HG02623 (cell line): ENCODE data around the gene KLHL12.

Experiments used
- ATAC-seq: cut with Tn5 transposase; IDR thresholded peaks from one replicate; pipeline ENCODE4 v1.9.1; 2021; ENCODE audit warnings: moderate library complexity; ENCODE audit not compliant: unreplicated experiment

The KLHL12 gene

DNA sequence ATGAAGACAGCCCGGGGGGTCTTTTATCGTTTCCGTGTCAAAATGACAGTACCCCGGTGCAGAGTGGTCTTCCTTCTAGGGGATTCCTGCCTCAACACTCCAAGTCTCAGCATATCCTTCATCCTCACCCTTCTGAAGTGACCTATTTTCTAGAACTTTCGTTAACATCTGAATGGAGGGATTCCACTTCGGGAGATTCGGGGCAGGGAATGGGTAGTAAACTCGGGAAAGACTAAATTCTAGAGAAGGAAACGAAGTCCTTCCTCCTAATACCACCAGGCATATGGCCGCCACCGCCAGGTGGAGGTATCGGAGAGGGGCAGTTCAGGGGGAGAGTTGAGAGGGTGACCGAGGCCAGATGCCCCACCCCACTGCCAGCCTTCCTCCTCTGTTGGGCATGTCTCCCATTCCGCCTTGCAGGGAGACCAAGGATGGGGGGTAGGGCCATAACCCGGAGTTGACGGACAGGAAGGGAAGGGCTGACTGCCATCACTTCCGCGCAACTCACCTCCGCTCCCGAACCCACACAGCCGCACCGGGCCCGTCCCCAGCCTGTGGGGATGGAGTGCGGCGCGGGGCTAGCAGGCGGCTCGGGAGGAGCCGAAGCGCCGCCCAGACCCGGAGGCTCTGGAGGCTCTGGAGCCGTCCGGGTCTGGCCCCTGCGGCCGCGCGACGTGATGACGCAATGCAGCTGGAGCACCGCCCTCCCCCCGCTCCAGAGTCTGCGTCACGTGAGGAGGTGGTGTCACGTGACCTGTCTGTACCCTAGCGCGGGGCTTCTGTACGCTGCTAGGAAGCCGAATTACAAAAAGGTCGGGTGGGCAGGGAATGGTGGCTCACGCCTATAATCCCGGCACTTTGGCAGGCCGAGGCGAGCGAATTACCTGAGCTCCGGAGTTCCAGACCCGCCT, at the start of gene KLHL12:
TSS of gene KLHL12 (minus strand) at position 654 of the 911 bp plus-strand sequence. CDS start 2,072 bp downstream, outside the sequence.
- peak; percentile 91 for ATAC-seq

DNA sequence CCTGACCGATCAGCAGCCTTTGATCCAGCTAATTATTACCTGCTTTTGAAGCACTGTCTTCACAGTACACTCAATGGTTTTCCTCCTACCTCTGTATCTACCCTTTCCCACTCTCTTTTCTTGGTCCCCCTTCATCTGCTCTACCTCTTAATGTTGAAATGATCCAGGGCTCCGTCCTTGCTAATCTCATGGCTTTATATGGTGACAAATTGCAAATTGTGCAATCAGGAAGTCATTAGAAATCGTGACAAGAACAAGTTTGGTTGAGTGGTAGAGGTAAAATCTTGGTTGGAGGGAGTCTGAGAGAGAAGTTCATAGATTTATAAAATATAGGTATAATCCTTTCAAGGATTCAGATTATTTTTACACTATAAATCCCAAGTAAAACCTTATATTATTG, 49.6 kb upstream of the KLHL12 start:
- ATAC-seq, result no peak

DNA sequence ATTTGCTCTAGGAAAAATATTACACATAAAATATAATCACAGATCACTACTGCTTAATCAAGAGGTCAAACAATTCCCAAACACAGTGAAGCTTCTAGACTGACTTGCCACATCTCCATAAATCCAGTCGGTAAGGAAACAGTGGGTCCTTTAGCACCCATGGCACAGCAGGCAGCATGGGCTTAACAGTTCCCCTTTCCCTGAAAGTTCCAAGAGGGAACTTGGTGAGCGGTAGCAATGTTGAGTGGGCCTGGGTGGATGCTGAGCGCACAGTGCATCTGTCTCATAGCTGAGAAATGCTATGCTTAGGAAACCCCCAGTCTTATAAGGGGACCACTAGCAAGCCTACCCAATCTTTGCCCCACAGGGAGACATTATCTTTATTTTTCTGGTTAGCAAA, 47.8 kb upstream of the KLHL12 start:
- ATAC-seq, result no peak

DNA sequence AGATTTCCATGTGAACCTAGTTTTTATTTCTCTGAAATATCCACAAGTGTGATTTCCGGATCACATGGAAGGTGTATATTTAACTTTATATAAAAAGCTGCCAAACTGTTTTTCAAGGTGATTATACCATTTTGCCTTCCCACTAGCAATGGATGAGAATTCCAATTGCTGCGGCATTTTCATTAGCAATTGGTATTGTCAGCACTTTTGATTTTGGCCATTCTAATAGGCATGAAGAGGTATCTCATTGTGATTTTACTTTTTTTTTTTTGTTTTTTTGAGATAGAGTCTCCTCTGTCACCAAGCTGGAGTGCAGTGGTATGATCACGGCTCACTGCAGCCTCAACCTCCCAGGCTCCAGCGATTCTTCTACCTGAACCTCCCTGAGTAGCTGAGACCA, 45.0 kb upstream of the KLHL12 start:
- ATAC-seq, result no peak

DNA sequence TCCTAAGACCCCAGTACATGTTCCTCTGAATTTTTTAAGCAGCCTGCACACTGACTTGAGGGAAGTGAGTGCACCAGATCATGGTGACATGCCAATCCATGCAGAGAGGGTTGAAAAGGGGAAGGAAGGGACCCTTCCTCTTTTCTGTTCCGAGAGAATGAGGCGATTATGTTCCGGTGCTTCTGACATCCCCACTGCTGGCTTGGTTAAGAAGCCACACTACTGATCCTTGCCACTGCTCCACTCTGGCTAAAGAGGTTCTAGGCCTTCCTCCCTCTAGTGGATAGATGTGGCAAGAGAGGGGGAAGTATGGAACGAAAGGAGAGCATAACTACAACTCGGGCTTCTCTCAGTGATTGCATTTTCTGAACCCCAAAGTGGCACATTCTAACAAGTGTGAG, 41.9 kb upstream of the KLHL12 start:
- ATAC-seq, result no peak

DNA sequence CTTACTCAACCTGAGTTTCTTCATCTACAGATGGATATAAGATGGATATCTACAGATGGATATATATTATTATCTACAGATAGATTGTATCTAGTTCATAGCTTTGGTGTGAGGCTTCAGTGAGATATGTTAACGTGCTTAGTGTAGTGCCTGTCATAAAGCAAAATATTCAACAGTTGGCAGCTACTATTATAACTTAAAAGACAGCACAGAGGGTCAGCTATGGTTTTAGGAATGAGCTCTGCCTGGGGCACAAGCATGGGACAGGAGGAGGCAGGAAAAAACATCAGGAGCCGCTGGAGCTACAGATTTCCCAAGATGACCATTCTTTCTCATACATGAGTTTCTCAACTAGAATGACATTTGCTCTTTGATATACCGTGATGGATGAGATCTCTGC, 41.3 kb upstream of the KLHL12 start:
- no peak for ATAC-seq

DNA sequence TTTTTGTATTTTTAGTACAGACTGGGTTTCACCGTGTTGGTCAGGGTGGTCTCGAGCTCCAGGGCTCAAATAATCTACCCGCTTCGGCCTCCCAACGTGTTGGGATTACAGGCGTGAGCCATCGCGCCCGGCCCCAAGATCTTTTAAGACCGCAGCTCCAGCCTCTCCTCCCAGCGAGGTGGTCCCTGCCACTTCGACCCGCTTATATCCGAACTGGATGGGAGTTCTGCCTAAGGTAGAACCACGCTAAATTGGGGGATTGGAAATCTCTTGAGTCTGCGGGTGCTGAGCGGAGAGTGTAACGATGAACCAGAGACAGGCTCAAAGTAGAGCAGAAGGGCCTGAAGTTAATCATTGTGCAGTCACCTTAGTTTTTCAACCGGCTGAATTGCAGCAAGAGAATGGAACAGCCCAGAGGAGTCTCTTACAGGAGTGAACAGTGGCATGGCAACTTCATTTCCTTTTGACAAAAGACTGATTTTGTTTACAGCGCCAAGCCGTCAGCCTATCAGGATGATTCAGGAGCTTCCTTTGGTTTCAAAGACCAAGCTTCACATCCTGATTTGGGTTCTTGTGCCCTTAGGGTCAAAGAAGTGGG, 40.7 kb upstream of the KLHL12 start:
- no peak for ATAC-seq

DNA sequence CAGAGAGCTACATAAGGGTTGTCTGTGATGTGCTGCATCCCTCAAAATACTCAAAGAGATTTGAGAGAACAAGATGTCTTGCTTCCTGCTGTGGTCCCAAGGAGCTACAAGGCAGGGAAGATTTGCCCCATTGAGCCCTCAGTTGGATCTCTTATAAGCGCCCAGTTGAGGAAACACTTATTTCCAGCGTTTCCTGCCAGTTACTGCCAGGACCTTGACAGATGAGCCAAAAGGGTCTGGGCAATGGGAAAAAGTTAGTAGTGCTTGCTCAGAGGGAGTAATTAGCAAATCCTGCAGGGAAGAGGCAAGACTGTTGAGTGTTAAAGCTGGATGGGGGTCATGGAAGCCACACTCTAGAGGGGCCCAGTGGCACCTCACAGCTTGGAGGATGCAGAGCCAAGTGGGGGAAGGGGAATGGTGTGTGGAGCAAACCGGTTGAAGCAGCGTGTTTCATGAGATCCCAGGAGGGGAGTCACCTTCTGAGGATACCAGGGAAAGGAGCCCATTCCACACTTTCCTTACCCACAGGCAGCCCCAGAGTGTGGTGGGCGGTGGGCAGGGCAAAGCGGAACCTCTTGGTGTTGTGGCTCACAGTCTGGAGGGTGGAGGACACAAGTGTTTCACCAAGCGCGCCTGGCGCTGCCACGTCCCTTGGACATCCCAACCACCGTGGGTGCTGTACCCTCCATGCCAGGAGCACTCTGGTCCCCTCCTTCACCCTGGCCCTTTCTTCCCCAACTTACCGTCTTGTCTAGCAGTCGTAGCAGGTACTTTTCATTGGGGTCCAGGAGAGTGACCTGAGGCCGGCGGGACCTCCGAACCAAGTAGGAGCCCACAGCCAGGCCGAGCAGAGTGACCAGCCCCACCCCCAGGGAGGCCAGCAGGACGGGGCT, 39.2 kb upstream of the KLHL12 start:
- ATAC-seq, result no peak

DNA sequence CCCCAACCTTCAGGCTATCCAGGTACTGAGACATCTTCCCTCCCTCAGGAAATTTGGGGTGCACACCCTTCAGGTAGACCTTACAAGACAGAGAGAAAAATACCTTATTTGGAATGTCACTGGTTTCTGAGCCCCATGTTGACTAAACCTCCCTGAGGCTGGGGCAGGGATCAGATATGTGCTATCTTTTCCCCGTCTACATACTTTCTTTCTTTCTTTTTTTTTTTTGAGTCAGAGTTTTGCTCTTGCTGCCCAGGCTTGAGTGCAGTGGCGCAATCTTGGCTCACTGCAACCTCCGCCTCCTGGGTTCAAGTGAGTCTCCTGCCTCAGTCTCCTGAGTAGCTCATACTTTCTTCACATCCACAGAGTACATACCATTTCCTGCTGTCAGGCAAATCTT, 38.4 kb upstream of the KLHL12 start:
- ATAC-seq, result no peak

DNA sequence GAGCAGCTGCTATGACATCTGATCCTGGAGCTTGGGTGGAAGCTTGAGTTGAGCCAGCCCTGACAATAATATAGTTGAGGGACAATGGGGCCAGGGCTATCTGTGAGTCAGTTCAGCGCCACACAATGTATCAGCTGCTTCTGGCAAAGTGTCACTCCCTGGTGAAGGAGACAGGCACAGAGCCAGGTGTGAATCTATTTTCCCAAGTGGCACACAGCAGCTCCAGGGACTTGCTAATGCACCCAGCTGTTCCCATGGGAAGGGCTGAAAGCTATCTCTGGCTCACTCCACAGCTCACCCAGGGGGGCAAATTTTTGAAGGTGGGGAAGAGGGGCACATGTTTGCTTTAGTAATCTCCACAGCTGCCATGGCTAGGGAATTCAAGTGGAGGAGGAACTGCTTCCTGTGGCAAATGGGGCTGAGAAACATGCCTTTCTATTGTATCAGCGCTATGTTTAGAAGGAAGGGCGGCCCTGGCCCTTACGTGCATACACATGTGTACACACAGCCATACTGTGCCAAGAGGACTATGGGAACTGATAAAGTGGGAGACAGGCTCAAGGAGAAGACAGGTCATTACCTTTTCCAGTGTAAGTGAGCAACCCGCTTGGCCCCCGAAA, 37.9 kb upstream of the KLHL12 start:
- ATAC-seq, result no peak

DNA sequence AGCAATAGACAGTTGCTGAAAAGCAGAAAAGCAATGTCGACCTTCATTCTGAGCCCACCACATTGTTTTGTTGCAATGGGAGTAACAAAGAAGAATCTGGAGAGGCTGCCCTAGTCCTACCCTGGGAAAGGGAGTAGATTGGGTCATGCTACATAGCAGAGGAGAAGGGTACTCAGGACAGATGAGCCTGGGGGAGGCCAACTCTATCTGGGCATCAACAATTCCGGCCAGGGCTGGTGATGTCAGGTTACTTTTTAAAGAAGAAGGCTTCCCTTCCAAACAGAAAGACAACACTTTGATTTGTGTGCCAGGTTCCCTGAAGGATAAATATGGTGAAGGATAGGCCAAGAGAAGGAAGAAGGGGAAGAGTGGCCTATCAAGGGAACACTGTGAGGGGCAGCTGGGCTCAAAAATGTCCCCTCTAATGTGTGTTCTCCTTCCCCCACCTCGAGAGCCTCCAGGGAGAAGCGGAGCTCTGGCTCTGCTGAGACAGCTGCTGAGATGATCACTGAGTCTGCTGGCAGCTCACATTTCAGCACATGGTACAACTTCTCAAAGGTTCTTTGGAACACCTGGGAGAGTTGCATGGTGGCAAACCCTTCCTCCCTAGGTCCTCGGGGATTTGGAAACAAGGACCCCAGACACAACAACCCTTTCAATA, 34.3 kb upstream of the KLHL12 start:
- ATAC-seq, result no peak

DNA sequence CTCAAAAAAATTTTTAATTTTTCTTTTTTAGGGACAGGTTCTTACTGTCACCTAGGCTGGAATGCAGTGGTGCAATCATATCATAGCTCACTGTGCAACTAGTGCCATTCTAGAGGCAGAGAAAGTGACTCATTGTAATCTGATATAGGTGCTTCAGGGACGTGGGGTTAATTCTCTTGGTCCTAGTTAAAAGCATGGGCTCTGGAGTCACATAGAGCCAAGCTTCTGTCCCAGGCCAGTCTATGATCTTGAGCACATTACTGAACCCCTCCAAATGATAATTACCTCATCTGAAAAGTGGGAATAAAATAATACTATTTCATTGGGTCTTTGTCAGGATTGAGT, 32.2 kb upstream of the KLHL12 start:
- ATAC-seq, result no peak

DNA sequence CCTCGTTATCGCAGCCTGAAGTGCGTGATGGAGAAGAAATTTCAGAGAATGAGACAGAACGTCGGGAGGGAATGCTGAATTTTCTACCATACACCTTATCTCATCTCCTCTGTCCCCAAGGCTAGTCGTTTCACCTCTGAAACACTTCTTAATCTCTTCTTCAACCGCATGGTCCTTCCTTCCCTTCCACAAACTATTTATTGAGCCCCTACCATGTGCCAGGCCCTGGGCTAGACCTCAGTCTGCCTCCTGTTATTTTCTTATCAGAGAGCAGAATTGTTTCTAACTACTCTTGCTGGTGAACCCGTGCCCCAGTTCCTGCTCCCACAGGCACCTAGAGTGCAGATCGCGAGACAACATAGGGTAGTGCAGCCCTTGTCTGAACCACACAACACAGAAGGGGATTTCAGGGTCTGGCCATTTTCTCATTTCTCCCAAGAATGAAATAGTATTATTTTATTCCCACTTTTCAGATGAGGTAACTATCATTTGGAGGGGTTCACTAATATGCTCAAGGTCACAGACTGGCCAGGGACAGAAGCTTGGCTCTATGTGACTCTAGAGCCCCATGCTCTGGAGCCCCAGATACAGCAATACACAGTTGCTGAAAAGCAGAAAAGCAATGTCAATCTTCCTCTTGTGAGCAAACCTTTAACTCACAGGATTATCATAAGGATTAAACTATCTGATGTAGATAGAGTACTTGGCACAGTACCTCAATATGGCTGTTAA, 31.7 kb upstream of the KLHL12 start:
- ATAC-seq, result no peak

DNA sequence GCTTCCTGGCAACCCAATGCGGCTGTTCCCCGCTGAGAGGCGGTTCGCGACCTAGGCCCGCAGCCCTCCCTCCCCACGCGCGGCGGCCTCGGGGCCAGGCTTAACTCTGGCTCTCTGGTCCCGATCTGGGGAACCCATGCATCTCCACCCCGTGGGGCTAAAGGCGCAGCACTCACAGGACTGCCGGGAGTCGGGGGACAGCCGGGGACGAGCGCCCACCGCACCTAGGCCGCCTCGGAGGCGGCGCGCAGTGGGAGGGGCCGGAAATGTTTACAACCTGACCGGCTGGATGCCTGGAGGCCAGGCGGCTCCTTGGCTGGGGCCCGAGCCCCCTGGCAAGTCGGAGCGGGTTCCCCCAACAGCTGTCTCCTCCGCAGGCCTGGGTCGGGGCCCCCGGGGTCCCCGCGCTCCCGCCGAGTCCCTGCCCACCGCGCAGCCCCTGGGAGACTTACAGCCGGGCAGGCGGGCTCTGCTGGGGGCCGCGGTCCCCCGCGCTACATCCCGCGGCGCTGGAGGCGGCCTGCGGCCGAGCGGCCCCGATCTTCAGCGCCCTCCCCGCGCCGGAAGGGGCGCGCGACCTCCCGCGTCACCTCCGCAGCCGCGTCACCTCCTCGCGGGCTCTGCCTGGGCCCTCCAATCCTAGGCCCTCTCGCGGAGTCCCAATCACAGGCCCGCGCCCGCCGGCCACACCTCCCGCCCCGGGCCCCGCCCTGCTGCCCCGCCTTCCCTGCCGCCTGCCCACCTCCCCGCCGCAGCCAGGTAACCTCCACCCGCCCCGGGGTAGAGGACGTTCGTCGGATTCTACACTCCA, 30.9 kb upstream of the KLHL12 start, which contains the start of gene ADIPOR1:
TSS of gene ADIPOR1 (minus strand) at position 580 of the 811 bp plus-strand sequence. CDS start 7,242 bp downstream, outside the sequence.
- peak; percentile 94 for ATAC-seq

DNA sequence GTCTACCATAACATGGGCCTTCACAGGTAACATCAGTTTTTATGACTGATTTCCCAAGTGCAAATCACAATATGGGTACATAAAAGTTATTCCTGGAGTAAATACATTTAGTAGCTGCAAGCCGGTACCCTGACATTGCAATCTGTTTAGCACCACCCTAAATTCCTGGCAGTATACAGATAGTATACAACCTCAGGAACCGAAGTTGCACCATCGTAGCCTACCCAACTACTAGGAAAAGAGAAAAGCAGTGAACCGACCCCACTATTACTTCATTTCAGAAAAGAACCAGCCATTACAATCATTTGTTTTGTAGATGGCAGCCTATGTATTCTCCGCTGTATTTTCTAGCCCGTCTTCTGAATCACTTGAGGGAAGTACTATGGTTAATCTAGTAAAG, 29.9 kb upstream of the KLHL12 start:
- ATAC-seq, result no peak

DNA sequence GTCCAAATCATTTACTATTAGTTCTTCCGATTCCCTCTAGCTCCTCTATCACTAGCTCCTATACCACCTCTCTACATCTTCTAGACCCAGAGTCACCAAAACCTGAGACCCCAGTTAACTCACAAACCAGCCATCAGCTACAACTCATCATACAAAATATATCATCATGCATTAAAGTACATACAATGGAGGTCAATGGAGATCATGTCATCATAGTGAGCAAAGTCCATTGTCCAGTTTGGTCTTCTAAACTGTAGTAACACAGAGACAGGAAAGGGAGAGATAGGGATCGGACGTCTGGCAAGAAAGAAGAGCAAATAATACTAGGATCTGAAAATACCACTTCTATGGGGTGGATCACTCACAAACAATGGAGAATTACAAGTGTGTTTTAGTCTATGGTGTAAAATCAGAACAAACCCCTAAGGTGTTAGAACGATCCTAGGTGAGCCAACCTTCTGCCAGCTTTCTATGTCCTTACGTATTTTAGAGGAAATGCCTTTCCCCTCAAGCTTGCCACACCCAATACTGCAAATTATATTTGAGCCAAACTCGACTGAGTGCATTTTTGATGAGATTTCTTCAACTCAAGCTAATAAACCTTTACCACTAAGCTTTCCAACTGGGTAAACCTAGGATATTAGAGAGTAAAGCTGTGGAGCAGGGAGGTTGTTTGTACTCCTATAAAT, 27.2 kb upstream of the KLHL12 start:
- no peak for ATAC-seq

DNA sequence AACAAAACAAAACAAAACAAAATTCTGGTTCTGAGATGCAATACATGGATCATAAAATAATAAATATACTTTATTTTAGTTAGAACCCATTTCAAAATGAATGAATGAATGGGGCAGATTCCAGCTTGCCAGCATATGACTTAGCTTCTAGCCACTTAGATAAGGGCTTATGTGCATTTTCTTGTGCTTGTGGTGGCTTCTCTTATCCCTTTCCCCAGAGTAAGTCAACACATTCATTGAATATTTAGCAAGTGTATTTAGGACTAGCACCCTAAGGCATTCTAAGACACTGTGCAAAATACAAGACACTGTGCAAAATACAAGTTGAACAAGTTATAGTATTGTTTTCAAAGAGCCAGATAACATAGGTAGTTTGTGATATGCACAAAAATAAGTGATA, 26.4 kb upstream of the KLHL12 start:
- no peak for ATAC-seq

DNA sequence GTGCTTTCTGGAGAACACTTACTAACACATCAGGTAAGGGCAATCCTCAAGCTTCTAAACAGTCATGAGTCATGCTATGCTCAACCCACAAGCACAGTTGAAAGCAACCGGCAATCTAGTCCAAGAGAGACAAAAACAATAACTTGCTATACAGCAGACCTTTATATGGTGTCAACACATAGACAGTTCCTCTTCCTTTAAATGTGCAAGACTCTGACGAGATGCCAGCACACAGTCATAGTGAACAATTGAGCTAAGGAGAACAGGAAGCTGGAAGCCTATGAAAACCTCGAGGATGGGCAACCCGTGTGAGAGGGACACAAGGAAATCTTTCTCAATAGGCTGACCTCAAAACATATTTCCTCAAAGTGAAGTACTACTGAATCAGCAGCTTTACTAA, 25.8 kb upstream of the KLHL12 start:
- ATAC-seq, result no peak
